GM06990 (cell line): ENCODE results near the gene RWDD2A.

Experiments
- DNase-seq: peaks from one replicate; pipeline ENCODE4 v3.0.0-alpha.2; 2011; ENCODE audit not compliant: insufficient read length; ENCODE audit errors: extremely low read depth
- H3K27me3 ChIP-seq: replicated peaks from 2 replicates; pipeline ENCODE4 v1.6.0; 2011; ENCODE audit warnings: low read length; ENCODE audit not compliant: control insufficient read depth, insufficient read depth
- H3K36me3 ChIP-seq: 2 replicates; pipeline ENCODE4 v1.5.1; 2011; ENCODE audit warnings: low read length; ENCODE audit not compliant: control insufficient read depth, insufficient read depth
- H3K4me3 ChIP-seq: replicated peaks from 2 replicates; pipeline ENCODE4 v1.5.1; 2011; ENCODE audit warnings: low read depth, mild to moderate bottlenecking, control low read depth, low read length
- TF ChIP-seq, protein P1 (sequence below): IDR thresholded peaks from 2 replicates; pipeline ENCODE4 v1.5.1; 2011; ENCODE audit warnings: low read length, control low read depth, mild to moderate bottlenecking, inconsistent platforms; ENCODE audit not compliant: insufficient read depth, poor library complexity, severe bottlenecking

RWDD2A gene

GRCh38 chr6:83192456-83192855 lies 701 bp upstream of the RWDD2A start:
- no peaks in the 10 kb centered on the region for H3K27me3 ChIP-seq
- peaks cover 6% of the 10 kb centered on the region for H3K36me3 ChIP-seq
- TF ChIP-seq, protein P1, sequence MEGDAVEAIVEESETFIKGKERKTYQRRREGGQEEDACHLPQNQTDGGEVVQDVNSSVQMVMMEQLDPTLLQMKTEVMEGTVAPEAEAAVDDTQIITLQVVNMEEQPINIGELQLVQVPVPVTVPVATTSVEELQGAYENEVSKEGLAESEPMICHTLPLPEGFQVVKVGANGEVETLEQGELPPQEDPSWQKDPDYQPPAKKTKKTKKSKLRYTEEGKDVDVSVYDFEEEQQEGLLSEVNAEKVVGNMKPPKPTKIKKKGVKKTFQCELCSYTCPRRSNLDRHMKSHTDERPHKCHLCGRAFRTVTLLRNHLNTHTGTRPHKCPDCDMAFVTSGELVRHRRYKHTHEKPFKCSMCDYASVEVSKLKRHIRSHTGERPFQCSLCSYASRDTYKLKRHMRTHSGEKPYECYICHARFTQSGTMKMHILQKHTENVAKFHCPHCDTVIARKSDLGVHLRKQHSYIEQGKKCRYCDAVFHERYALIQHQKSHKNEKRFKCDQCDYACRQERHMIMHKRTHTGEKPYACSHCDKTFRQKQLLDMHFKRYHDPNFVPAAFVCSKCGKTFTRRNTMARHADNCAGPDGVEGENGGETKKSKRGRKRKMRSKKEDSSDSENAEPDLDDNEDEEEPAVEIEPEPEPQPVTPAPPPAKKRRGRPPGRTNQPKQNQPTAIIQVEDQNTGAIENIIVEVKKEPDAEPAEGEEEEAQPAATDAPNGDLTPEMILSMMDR = no peak
- peak overlapping the region; percentile 93 for H3K4me3 ChIP-seq
- no peak for DNase-seq

DNA sequence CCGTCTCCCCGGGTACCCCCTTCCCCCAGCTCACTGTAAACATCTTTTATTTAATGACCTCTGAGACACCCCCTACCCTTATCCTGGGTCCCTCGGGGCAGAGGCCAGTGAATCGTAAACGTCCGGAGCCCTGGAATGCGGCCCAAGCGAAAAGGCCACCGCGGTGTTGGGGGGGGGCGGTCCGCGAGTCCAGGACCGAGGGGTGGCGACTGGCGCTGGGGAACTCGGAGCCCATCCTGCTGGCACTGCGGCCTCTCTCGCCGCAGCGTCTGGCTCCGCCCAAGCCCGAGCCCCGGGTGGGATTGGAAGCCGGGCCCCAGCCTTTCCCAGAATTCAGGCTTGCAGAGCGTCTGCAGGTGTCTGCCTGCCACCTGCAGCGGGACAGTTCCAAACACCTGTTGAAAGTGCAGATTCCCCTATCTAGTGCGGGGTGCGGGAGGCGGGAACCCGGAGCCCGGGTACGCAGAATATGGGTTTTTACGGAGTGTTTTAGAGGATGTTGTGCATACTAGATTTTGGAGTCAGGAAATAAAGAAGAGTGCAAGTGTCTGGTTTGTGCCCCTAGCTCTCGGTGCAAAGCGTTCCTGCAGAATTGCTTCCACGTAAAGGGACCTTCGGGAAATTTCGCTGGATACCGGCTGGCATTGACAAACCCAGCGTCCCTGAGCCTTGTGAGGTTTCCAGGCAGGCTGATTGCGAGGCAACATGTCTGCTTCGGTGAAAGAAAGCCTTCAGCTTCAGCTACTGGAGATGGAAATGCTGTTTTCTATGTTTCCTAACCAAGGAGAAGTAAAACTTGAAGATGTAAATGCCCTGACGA lies 800 bp downstream of the RWDD2A start:
- Histone ChIP-seq H3K4me3 (peak overlapping the region; percentile 93), H3K36me3 (peaks cover 3% of the 10 kb centered on the region; the same call in 1 of the 2 replicates), H3K27me3 (no peaks in the 10 kb centered on the region)
- TF ChIP-seq, protein P1 = no peak
- peak; percentile 30 for DNase-seq

- TF ChIP-seq, protein P1 = no peak
- no peak for DNase-seq
- H3K36me3 ChIP-seq = no peaks in the 10 kb centered on the region; the same call in 1 of the 2 replicates
- H3K27me3 ChIP-seq = no peaks in the 10 kb centered on the region
- H3K4me3 ChIP-seq = no peak overlapping the region
Observed at GRCh38 chr6:83198486-83199172, 5.5 kb downstream of the RWDD2A start.

DNA sequence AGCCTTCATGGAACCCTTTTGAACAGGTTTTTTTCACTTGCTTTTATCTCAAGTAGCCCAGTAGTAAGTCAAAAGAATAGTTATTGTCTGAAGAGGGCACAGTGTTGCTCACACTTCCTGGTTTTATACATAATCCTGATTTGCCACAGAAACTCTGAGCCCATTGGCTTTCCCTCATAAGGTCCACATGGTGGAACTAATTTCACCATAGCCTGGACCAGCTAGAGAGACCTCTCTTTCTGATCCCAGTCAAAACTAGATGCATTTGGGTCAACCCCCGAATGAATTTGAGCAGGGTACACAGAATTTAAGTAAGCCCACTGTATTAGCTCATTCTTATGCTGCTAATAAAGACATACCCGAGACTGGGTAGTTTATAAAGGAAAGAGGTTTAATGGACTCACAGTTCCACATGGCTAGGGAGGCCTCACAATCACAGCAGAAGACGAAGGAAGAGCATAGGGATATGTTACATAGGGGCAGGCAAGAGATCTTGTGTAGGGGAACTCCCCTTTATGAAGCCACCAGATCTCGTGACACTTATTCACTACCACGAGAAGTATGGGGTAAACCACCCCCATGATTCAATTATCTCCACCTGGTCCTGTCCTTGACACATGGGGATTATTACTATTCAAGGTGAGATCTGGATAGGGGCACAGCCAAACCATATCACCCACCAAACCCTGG lies 6.2 kb downstream of the RWDD2A start:
- TF ChIP-seq, protein P1 = no peak
- DNase-seq = no peak
- no peaks in the 10 kb centered on the region for H3K27me3 ChIP-seq
- no peaks in the 10 kb centered on the region; the same call in 1 of the 2 replicates for H3K36me3 ChIP-seq
- H3K4me3 ChIP-seq = no peak overlapping the region

- no peak overlapping the region for H3K4me3 ChIP-seq
- H3K36me3 ChIP-seq = no peaks in the 10 kb centered on the region; the same call in 1 of the 2 replicates
- TF ChIP-seq, protein P1 = no peak
- no peaks in the 10 kb centered on the region for H3K27me3 ChIP-seq
- no peak for DNase-seq
Observed at GRCh38 chr6:83199863-83200225, 6.7 kb downstream of the RWDD2A start.
